SK-N-MC (cell line): Measurements from ENCODE around the gene INTS15.

Experiments used
- EZH2 ChIP-seq: fragments of 200-600 bp; sonication (generic); IDR thresholded peaks from one replicate; pipeline ENCODE4 v1.6.1; 2017; ENCODE audit warnings: antibody characterized with exemption
- POLR2AphosphoS5 ChIP-seq: IDR thresholded peaks from 2 replicates; pipeline ENCODE4 v1.6.1; 2012; ENCODE audit warnings: mild to moderate bottlenecking, low read depth, low read length, borderline replicate concordance

DNA sequence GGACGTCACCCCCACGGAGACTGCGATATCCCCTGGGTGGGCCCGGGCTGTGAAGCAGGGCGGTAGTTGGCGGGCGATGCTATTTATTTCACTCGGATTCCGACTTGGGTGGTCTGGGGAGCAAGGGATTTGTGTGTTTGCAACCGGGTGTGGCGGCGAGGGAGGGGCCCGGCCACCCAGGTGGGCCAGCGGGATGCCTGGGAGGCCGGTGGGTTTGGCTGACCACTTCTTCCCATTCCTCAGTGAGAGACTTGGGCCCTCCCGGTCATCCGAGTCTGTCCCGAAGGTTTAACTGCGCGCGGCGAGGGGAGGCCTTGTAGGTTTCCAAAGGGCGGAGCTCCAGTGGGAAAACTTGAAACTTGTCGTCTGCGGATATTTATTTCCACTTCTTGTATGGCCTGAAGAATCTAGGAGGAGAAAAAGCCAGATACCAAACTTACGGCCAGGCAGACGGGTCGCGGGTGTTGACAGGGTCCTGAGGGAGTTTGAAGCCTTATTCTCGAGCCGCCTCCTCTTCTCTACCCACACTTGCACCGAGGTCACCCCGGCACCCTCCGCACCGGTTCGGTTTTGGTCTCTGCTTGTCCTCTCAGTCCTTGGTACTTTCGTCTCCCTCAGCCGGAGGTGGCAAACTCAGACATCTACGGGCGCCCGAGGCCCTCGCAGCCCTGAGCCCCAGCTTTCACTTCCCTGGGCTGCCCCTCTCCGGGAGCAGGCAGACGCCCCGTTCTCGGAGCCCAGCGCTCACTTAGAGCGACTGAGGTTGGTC is 65.2 kb downstream of the INTS15 start:
- TF ChIP-seq POLR2AphosphoS5 (no peak), EZH2 (no peak)
